H1 (cell line): ENCODE results near the gene HS6ST3. TPM values are rescaled to one million over a fixed set of nuclear protein-coding genes. Genes with fewer than 3 reads are reported as not detected.

Experiments
- CHD1 ChIP-seq: IDR thresholded peaks from 2 replicates; pipeline ENCODE4 v1.6.1; 2012; ENCODE audit warnings: low read depth, low read length, improper control_type of control experiment
- KDM4A ChIP-seq: IDR thresholded peaks from one replicate; pipeline ENCODE4 v1.7.1; 2012; ENCODE audit warnings: low read depth, mild to moderate bottlenecking, moderate library complexity, low read length, inconsistent platforms; ENCODE audit not compliant: severe bottlenecking
- RBBP5 ChIP-seq: IDR thresholded peaks from 2 replicates; pipeline ENCODE4 v1.7.1; 2012; ENCODE audit warnings: low read depth, mild to moderate bottlenecking, inconsistent platforms, low read length, moderate library complexity, borderline replicate concordance
- polyA plus RNA-seq, 7 experiments: library from polyadenylated mRNA; depleted of rRNA in 3 of 7; stranded (reverse) in 5 of 7; unstranded in 2 of 7; fragments of >200 nt in 5 of 7; fragments of 200-250 nt in 2 of 7; gene quantifications; 1 replicate in 5 of 7; 2 replicates in 1 of 7; 4 replicates in 1 of 7; pipeline versions ENCODE4 v1.2.1 to v1.2.3, GENCODE V29; 2011 to 2013; ENCODE audit warnings: missing spikeins in 2 of 7, mixed read lengths in 2 of 7
- total RNA-seq: library from RNA; stranded (reverse); fragmentation: NEBNext Ultra II Directional; extraction: Animal tissue kit (Norgen Biotek cat#: 25700); gene quantifications from 2 replicates; pipeline ENCODE4 v1.2.1, GENCODE V29; 2021

Gene HS6ST3
- total and polyA plus RNA-seq, 2 of the 8 experiments (the other 6 are each of a cell fraction or from before 2014, with no cell fraction given): 0.45 to 1.2 TPM

GRCh38 chr13:96417939-96418685, 328.2 kb downstream of the HS6ST3 start (continued):
- no peak for TF ChIP-seq RBBP5
- no peak for TF ChIP-seq KDM4A
- TF ChIP-seq CHD1: no peak
- TF ChIP-seq, all 59 proteins: peak for 0
